B cell (primary cell): ENCODE results near the gene TAF6.

Experiments
- CTCF ChIP-seq: fragments of 200-600 bp; IDR thresholded peaks from one replicate; pipeline ENCODE4 v1.8.0; 2022; ENCODE audit warnings: antibody characterized with exemption, mild to moderate bottlenecking
- EZH2 ChIP-seq: IDR thresholded peaks from 2 replicates; pipeline ENCODE4 v1.6.1; 2012; ENCODE audit warnings: borderline replicate concordance, low read depth, mild to moderate bottlenecking, moderate library complexity, low read length; ENCODE audit not compliant: insufficient read depth, poor library complexity, severe bottlenecking

GRCh38 chr7:100066953-100067352, 52.2 kb downstream of the TAF6 start:
- TF ChIP-seq EZH2 (no peak), CTCF (no peak)
